ENCODE measurements around the gene LILRA5.

GRCh38 chr19:54339646-54340358 lies 26.8 kb upstream of the LILRA5 start:
- TF ChIP-seq CTCF (IDR thresholded peaks at IDR 0.05; ENCODE audit: insufficient read depth, low read depth, low read length) (no peak), EZH2 (IDR thresholded peaks at IDR 0.05; ENCODE audit: insufficient read depth, low read length) (no peak)
